Cardiac fibroblast (primary cell): Measurements from ENCODE around the gene IL17REL.

ENCODE experiments used
- DNase-seq, 2 donors: peaks; one replicate each; pipeline versions ENCODE4 v3.0.0 to v3.0.0-alpha.2; 2010; ENCODE audit warnings: low read depth in 2 of 2
- H3K4me3 ChIP-seq, 2 donors: replicated peaks in 1 of 2; 1 replicate in 1 of 2; 2 replicates in 1 of 2; pipeline ENCODE4 v1.5.1; 2011; ENCODE audit warnings: low read depth in 2 of 2, low read length in 2 of 2, mild to moderate bottlenecking in 2 of 2, moderate library complexity in 1 of 2
- TF ChIP-seq, protein P1 (sequence below): IDR thresholded peaks from one replicate; pipeline ENCODE4 v1.5.1; 2011; ENCODE audit warnings: low read depth, mild to moderate bottlenecking, low read length, inconsistent platforms

IL17REL gene

DNA sequence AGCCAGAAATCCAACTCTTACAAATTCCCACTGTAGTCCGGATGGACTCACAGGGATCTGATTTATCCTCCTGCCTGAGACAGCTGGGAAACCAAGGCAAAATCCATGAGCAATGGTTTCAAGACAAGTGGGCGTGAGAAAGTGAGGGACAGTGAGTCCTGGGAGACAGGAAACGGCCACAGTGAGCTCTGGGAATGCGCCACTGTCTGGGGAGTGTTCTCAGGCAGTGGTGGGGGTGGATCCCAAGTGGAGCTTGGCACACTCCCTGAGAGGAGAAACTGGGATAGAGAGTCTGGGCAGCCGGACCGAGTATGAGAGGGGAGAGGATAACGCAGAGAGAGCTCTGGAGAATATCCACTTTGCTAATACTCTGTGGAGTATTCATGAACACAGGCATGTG lies 9.8 kb downstream of the IL17REL start:
- DNase-seq, result peak in 1 of 2 donors; percentile 16
- TF ChIP-seq, protein P1, sequence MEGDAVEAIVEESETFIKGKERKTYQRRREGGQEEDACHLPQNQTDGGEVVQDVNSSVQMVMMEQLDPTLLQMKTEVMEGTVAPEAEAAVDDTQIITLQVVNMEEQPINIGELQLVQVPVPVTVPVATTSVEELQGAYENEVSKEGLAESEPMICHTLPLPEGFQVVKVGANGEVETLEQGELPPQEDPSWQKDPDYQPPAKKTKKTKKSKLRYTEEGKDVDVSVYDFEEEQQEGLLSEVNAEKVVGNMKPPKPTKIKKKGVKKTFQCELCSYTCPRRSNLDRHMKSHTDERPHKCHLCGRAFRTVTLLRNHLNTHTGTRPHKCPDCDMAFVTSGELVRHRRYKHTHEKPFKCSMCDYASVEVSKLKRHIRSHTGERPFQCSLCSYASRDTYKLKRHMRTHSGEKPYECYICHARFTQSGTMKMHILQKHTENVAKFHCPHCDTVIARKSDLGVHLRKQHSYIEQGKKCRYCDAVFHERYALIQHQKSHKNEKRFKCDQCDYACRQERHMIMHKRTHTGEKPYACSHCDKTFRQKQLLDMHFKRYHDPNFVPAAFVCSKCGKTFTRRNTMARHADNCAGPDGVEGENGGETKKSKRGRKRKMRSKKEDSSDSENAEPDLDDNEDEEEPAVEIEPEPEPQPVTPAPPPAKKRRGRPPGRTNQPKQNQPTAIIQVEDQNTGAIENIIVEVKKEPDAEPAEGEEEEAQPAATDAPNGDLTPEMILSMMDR, result no peak

DNA sequence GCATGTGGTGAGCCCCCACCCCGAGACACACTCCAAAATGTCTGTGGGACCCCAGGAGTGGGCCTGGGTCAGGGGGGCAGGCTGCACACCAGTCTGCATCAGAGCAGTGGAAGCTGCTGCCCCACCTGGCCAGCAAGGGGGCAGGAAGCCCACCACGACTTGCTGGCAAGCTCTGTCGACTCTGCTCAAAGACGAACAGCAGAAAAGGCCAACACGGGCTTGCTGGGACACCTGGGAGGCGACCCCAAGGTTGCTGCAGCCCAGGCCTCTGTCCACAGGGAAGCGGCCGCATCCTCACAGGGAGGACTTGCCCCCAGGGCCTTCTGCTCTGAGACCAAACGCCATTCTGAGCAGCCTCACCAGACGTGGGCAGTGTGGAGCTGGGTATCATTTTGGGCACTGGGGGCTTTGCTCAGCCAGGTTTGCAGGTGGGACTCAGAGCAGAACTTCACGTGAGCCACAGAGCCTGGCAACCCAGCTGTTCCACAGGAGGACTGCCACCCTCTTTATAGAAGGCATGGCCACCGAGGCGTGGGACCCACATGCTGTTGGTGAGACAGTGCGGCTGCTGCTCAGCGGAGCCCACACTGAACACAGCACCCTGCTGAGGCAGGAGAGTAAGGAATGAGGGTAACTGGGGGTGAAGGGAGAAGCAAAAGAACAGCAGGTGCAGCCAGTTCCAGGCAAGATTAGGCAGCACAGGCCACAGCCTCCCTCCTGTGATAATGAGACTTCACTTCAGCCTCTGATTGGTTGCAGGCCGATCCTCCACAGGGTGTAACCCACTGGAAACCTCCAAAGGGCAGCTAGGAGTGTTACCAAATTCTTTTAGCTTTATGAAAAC lies 11.0 kb downstream of the IL17REL start:
- H3K4me3 ChIP-seq, result no peak overlapping the region
- no peak for DNase-seq

More for the DNA sequence above, 9.8 kb downstream of the IL17REL start:
- H3K4me3 ChIP-seq, result no peak overlapping the region

DNA sequence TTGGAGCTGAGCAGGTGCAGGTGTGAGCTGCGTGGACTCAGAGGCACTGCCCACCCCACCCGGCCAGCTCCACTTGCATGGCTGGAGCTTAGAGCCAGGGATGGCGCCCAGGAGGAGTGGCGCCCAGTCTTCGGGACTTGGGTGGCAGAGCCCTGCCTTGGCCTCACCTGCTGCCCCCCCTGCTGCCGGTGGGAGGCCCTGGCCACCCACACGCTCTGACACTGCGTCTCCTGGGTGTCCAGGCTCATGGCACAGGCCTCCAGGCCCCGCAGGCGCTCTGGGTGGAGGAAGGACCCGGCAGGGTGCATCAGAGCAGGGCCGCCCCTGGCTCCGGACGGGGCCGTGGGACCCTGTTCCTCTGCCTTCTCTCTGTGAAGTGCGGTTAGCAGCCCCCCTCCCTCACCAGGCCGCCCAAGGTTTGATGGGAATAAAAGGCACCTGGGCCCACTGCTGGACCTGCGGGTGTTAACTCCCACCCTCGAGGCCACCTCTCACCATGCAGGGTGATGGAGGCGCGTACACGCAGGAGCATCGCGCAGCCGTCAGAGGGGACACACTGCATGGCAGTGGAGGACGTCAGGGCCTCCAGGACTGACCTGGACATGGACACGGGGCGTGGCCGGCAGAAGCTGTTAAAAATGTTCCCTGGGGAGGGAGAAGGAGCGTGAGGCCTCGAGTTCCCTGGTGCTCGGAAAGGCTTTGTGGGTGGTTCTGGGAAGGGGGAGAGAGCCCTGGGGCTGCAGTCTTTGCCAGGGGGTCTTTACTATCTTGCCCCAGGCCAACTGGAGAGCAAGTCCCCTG lies 11.8 kb downstream of the IL17REL start:
- TF ChIP-seq, protein P1, result no peak
- no peak for DNase-seq
- H3K4me3 ChIP-seq, result no peak overlapping the region

More for the DNA sequence above, 11.0 kb downstream of the IL17REL start:
- TF ChIP-seq, protein P1, result no peak

DNA sequence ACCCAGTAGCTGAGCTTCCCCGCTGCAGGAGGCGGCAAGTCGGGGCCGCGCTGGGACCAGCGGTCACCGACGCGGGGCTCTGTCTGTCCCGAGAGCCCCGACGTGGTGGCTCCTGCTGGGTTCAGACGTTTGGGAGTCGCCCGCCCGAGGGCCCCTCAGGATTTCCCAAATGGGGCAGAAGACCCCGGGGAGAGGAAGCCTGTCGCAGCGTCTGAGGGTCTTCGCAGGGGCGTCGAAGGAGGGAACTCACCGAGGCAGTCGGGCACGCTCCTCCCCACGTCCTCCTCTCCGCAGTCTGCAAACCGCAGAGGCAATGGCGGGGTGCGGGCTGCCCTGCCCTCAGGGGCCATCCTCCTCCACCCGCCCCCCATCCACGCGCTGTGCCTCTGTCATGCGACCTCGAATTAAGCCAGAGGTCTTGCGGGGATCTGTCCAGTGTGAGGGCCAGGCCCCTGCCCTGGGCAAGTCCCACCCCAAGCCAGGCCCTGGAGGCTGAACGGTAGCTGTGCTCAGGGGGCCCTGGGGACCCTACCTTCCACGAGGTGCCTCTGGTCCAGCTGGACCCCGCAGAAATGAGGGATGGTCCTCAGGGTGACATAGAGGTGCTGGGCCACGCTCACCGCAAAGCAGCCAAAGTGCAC lies 12.5 kb downstream of the IL17REL start:
- H3K4me3 ChIP-seq, result peak overlapping the region in 1 of 2 donors; percentile 30
- TF ChIP-seq, protein P1, result no peak
- no peak for DNase-seq

DNA sequence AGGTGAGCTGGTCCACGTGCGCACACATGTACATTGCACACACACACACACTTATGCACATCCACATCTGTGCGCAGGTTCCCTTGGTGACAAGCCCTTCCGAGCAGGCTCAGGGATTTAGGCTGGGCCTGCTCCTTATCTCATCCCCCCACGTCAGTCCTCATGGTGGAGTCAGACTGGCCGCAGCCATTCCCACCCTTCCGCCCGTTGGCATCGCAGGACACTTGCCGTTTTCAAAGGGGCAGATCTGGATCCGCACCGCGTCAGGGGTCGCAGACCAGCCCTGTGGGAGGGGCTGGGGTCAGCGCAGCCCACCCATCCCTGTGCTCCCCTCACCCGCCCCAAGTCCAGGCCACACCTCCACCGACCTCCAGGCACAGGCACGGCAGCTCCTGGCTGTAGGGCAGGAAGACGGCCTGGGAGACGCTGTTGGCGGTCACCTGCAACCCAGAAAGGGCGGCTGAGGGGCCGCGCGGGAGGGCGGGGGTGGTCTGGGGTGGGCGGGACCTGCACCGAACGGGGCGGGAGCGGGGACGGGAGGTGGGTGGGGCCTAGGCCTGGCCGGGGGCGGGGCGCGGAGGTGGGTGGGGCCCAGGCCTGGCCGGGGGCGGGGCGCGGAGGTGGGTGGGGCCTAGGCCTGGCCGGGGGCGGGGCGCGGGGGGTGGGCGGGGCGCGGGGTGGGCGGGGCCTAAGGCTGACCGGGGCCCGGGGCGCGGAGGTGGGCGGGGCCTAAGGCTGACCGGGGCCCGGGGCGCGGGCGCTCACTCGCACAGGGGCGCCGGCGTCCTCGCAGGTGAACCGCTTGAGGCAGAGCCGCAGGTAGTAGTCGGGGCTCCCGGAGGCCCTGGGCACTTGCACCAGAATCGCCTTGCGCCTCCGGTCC lies 13.3 kb downstream of the IL17REL start:
- TF ChIP-seq, protein P1, result no peak
- peak overlapping the region in 1 of 2 donors; percentile 39 for H3K4me3 ChIP-seq
- peak in 1 of 2 donors; percentile 32 for DNase-seq

DNA sequence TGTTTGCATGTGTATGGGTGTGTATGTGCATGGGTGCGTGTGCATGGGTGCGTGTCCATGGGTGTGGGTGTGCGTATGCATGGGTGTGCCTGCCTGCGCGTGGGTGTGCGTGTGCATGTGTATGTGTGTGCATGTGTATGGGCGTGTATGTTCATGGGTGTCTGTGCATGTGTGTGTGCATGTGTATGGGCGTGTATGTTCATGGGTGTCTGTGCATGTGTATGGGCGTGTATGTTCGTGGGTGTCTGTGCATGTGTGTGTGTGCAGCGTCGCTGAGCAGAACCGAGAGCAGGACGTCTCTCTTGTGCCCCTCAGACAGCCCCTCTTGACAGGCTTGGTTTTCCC lies 13.9 kb downstream of the IL17REL start:
- H3K4me3 ChIP-seq, result no peak overlapping the region
- no peak for DNase-seq
- TF ChIP-seq, protein P1, result no peak
